Stomach (tissue), 9 donors: ENCODE measurements around the gene COX7B2. TPM values are rescaled to one million over a fixed set of nuclear protein-coding genes. Genes with fewer than 3 reads are reported as not detected.

Source experiments
- DNase-seq, 2 donors: peaks; one replicate each; pipeline versions ENCODE4 v3.0.0 to v3.0.0-alpha.2; 2013 to 2019
- H3K27ac ChIP-seq, 5 donors: fragments of 200-600 bp in 4 of 5; sonication (generic) in 4 of 5; one replicate each; pipeline ENCODE4 v1.5.1; 2013 to 2019; ENCODE audit warnings: mild to moderate bottlenecking in 1 of 5, moderate library complexity in 1 of 5
- H3K27me3 ChIP-seq, 3 donors: fragments of 200-600 bp; sonication (generic); one replicate each; pipeline ENCODE4 v1.5.1; 2017 to 2019; ENCODE audit warnings: mixed run types in 1 of 3
- H3K36me3 ChIP-seq, 4 donors: fragments of 200-600 bp; sonication (generic); 1 replicate in 3 of 4; 2 replicates in 1 of 4; pipeline ENCODE4 v1.5.1; 2016 to 2019
- H3K4me1 ChIP-seq, 4 donors: fragments of 200-600 bp; sonication (generic); one replicate each; pipeline ENCODE4 v1.5.1; 2016 to 2019
- H3K4me3 ChIP-seq, 4 donors: fragments of 200-600 bp; sonication (generic) in 3 of 4; one replicate each; pipeline ENCODE4 v1.5.1; 2016 to 2019; ENCODE audit warnings: mild to moderate bottlenecking in 1 of 4
- H3K9me3 ChIP-seq, 4 donors: fragments of 200-600 bp; sonication (generic); one replicate each; pipeline ENCODE4 v1.5.1; 2016 to 2019
- CTCF ChIP-seq, 7 experiments: fragments of 450-650 bp in 4 of 7; fragments of 200-600 bp in 3 of 7; sonication (generic) in 3 of 7; IDR thresholded peaks; one replicate each; pipeline ENCODE4 v1.5.1; 2016 to 2019; ENCODE audit warnings: antibody characterized with exemption in 7 of 7, control low read depth in 2 of 7, mild to moderate bottlenecking in 1 of 7
- EP300 ChIP-seq: sonication (generic); formaldehyde crosslinking; IDR thresholded peaks from one replicate; pipeline ENCODE4 v1.6.1; 2017; ENCODE audit warnings: antibody characterized with exemption
- POLR2A ChIP-seq, 4 donors: fragments of 450-650 bp; IDR thresholded peaks; one replicate each; pipeline ENCODE4 v1.6.1; 2016; ENCODE audit warnings: antibody characterized with exemption in 4 of 4, control low read depth in 2 of 4, mild to moderate bottlenecking in 1 of 4, moderate library complexity in 1 of 4
- POLR2AphosphoS5 ChIP-seq, 3 donors: sonication (generic); formaldehyde crosslinking; IDR thresholded peaks; one replicate each; pipeline ENCODE4 v1.6.1; 2016; ENCODE audit warnings: antibody characterized with exemption in 3 of 3
- WGBS, 5 donors: extraction: QIAGEN DNeasy Blood & Tissue Kit in 3 of 5; methylation state at CpG; one replicate each; pipeline versions ENCODE4 v1.1.5 to v1.1.7; 2013 to 2018; 5-methylcytosine and 5-hydroxymethylcytosine counted together
- intact Hi-C: fragments of 100-400 bp; cut with DNase I; formaldehyde crosslinking; loops from one replicate; pipeline ENCODE4 v1.15.1; 2023; ENCODE audit warnings: low total_unique reads
- polyA plus RNA-seq, 3 donors: library from polyadenylated mRNA; stranded (reverse); fragments of 200-250 nt; gene quantifications; one replicate each; pipeline ENCODE4 v1.2.3, GENCODE V29; 2013
- total RNA-seq, 5 donors: library from RNA; depleted of rRNA; stranded (reverse); fragments of >200 nt; gene quantifications; one replicate each; pipeline versions ENCODE4 v1.1.0 to v1.2.3, GENCODE V29; 2014 to 2016
- donor health status: healthy with polysubstance abuse.
- donor health status: Bipolar disorder and iron deficiency.
- donor health status: healthy.

The COX7B2 gene
- total and polyA plus RNA-seq, 8 donors = not detected

- 30 to 53% (median 44%) methylated on average over 2 of the region's 2 CpGs for WGBS, 5 donors
- intact Hi-C loops = no loop called here
Measured at GRCh38 chr4:46947541-46947940, 38.5 kb upstream of the COX7B2 start.

GRCh38 chr4:46946919-46947536 lies 38.0 kb upstream of the COX7B2 start:
- Histone ChIP-seq H3K36me3 (no peaks in the 10 kb centered on the region), H3K4me1 (no peaks in the 10 kb centered on the region), H3K27me3 (no peaks in the 10 kb centered on the region), H3K4me3 (no peak overlapping the region), H3K27ac (no peak overlapping the region), H3K9me3 (no peaks in the 10 kb centered on the region)
- DNase-seq = no peak
- TF ChIP-seq EP300 (no peak), POLR2AphosphoS5 (IDR thresholded peaks at IDR 0.05) (no peak), CTCF (IDR thresholded peaks at IDR 0.05) (no peak), POLR2A (IDR thresholded peaks at IDR 0.05) (no peak)
- intact Hi-C loops = no loop called here
- 63 to 76% (median 71%) methylated on average over 6 of the region's 6 CpGs for WGBS, 5 donors

More at GRCh38 chr4:46947541-46947940, 38.5 kb upstream of the COX7B2 start:
- Histone ChIP-seq H3K4me1 (no peaks in the 10 kb centered on the region), H3K27ac (no peak overlapping the region), H3K9me3 (no peaks in the 10 kb centered on the region), H3K27me3 (no peaks in the 10 kb centered on the region), H3K36me3 (no peaks in the 10 kb centered on the region), H3K4me3 (no peak overlapping the region)
- no peak for DNase-seq
- no peak for TF ChIP-seq POLR2AphosphoS5 (IDR thresholded peaks at IDR 0.05)
- TF ChIP-seq POLR2A (IDR thresholded peaks at IDR 0.05) = no peak
- no peak for TF ChIP-seq EP300
- TF ChIP-seq CTCF (IDR thresholded peaks at IDR 0.05) = no peak

GRCh38 chr4:46945062-46945461 lies 36.0 kb upstream of the COX7B2 start:
- Histone ChIP-seq H3K27ac (no peak overlapping the region), H3K27me3 (no peaks in the 10 kb centered on the region), H3K36me3 (no peaks in the 10 kb centered on the region), H3K4me3 (no peak overlapping the region), H3K4me1 (no peaks in the 10 kb centered on the region), H3K9me3 (no peaks in the 10 kb centered on the region)
- DNase-seq = no peak
- TF ChIP-seq EP300 (no peak), POLR2A (IDR thresholded peaks at IDR 0.05) (no peak), CTCF (IDR thresholded peaks at IDR 0.05) (no peak), POLR2AphosphoS5 (IDR thresholded peaks at IDR 0.05) (no peak)
- intact Hi-C loops = no loop called here

- no peaks in the 10 kb centered on the region for H3K27me3 ChIP-seq
- H3K4me1 ChIP-seq = no peaks in the 10 kb centered on the region
- DNase-seq = no peak
- H3K9me3 ChIP-seq = no peaks in the 10 kb centered on the region
- 91 to 100% (median 97%) methylated on average over 1 of the region's 1 CpG for WGBS, 5 donors
- intact Hi-C loops = no loop called here
- TF ChIP-seq POLR2AphosphoS5 (IDR thresholded peaks at IDR 0.05) = no peak
- no peak for TF ChIP-seq EP300
- no peak for TF ChIP-seq POLR2A (IDR thresholded peaks at IDR 0.05)
- TF ChIP-seq CTCF (IDR thresholded peaks at IDR 0.05) = no peak
- no peak overlapping the region for H3K27ac ChIP-seq
- H3K36me3 ChIP-seq = no peaks in the 10 kb centered on the region
- H3K4me3 ChIP-seq = no peak overlapping the region
Measured at GRCh38 chr4:46944345-46944744, 35.3 kb upstream of the COX7B2 start.
